ENCODE measurements around the gene PRPF18.

DNA sequence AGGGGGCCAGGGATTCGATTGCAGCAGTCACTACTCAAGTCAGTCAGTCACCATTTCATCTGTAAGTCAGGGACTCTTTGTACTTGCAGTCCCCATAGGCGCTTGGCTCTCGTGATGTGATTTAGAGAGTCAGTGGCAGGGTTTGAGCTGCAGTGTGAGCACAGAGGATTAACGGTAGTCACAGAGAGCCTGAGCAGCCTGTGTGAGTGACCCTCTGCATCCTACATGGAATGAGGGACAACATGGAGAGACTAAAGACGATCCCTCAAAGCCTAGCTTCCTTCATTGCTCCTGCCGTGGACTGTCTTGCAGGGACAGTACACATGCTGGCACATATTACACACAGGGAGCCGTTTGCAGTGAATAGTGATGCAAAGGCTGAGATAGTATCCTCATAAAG lies 56.3 kb downstream of the PRPF18 start:
- TF ChIP-seq, protein P1, sequence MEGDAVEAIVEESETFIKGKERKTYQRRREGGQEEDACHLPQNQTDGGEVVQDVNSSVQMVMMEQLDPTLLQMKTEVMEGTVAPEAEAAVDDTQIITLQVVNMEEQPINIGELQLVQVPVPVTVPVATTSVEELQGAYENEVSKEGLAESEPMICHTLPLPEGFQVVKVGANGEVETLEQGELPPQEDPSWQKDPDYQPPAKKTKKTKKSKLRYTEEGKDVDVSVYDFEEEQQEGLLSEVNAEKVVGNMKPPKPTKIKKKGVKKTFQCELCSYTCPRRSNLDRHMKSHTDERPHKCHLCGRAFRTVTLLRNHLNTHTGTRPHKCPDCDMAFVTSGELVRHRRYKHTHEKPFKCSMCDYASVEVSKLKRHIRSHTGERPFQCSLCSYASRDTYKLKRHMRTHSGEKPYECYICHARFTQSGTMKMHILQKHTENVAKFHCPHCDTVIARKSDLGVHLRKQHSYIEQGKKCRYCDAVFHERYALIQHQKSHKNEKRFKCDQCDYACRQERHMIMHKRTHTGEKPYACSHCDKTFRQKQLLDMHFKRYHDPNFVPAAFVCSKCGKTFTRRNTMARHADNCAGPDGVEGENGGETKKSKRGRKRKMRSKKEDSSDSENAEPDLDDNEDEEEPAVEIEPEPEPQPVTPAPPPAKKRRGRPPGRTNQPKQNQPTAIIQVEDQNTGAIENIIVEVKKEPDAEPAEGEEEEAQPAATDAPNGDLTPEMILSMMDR (IDR thresholded peaks at IDR 0.05): no peak
- no peak for TF ChIP-seq POLR2A (IDR thresholded peaks at IDR 0.05)
